H9 (cell line): ENCODE data around the gene RNF157. TPM values are rescaled to one million over a fixed set of nuclear protein-coding genes. Genes with fewer than 3 reads are reported as not detected.

ENCODE experiments used
- DNase-seq: peaks from one replicate; pipeline ENCODE4 v3.0.0-alpha.2; 2017
- H2AFZ ChIP-seq: one replicate; pipeline ENCODE4 v1.6.1; 2013; ENCODE audit warnings: mild to moderate bottlenecking, low read length, control low read depth, moderate library complexity
- H2AK5ac ChIP-seq: 2 replicates; pipeline ENCODE4 v1.6.1; 2013; ENCODE audit warnings: low read length, control low read depth, mixed read lengths; ENCODE audit not compliant: insufficient read length
- H2BK120ac ChIP-seq: one replicate; pipeline ENCODE4 v1.6.1; 2013; ENCODE audit warnings: low read depth, mild to moderate bottlenecking, low read length, control low read depth, inconsistent platforms; ENCODE audit not compliant: poor library complexity, severe bottlenecking
- H2BK12ac ChIP-seq: 2 replicates; pipeline ENCODE4 v1.6.1; 2013; ENCODE audit warnings: low read length, control low read depth, mixed read lengths, low read depth; ENCODE audit not compliant: insufficient read length
- H2BK15ac ChIP-seq: 2 replicates; pipeline ENCODE4 v1.6.1; 2013; ENCODE audit warnings: low read depth, low read length, control low read depth
- H2BK20ac ChIP-seq: one replicate; pipeline ENCODE4 v1.6.1; 2013; ENCODE audit warnings: low read depth, mild to moderate bottlenecking, low read length, control low read depth, inconsistent platforms; ENCODE audit not compliant: poor library complexity, severe bottlenecking
- H2BK5ac ChIP-seq: 2 replicates; pipeline ENCODE4 v1.6.1; 2013; ENCODE audit warnings: low read length, control low read depth, mixed read lengths; ENCODE audit not compliant: insufficient read length
- H3K14ac ChIP-seq: 2 replicates; pipeline ENCODE4 v1.6.1; 2013; ENCODE audit warnings: low read length, control low read depth; ENCODE audit not compliant: insufficient read depth
- H3K18ac ChIP-seq: 2 replicates; pipeline ENCODE4 v1.6.1; 2013; ENCODE audit warnings: low read depth, mild to moderate bottlenecking, mixed read lengths, low read length, control low read depth; ENCODE audit not compliant: insufficient read length
- H3K23ac ChIP-seq: 2 replicates; pipeline ENCODE4 v1.6.1; 2013; ENCODE audit warnings: low read length, control low read depth, mixed read lengths, low read depth; ENCODE audit not compliant: insufficient read length
- H3K23me2 ChIP-seq: 2 replicates; pipeline ENCODE4 v1.6.1; 2013; ENCODE audit warnings: low read depth, mild to moderate bottlenecking, mixed read lengths, low read length, control low read depth; ENCODE audit not compliant: insufficient read length, poor library complexity, severe bottlenecking
- H3K27ac ChIP-seq: 2 replicates; pipeline ENCODE4 v1.5.1; 2013; ENCODE audit warnings: low read length, control low read depth, mixed read lengths, low read depth; ENCODE audit not compliant: insufficient read length
- H3K27me3 ChIP-seq: 2 replicates; pipeline ENCODE4 v1.6.1; 2013; ENCODE audit warnings: low read length, control low read depth, inconsistent platforms; ENCODE audit not compliant: insufficient read depth
- H3K4ac ChIP-seq: 2 replicates; pipeline ENCODE4 v1.6.1; 2013; ENCODE audit warnings: low read depth, mild to moderate bottlenecking, control low read depth, inconsistent platforms, low read length, moderate library complexity
- H3K4me1 ChIP-seq: 2 replicates; pipeline ENCODE4 v1.6.1; 2013; ENCODE audit warnings: low read length, control low read depth, inconsistent platforms; ENCODE audit not compliant: insufficient read depth
- H3K4me2 ChIP-seq: 2 replicates; pipeline ENCODE4 v1.6.1; 2013; ENCODE audit warnings: low read length, control low read depth, mixed read lengths; ENCODE audit not compliant: insufficient read length, insufficient read depth
- H3K56ac ChIP-seq: 2 replicates; pipeline ENCODE4 v1.6.1; 2013; ENCODE audit warnings: low read depth, mild to moderate bottlenecking, mixed read lengths, low read length, control low read depth; ENCODE audit not compliant: insufficient read length
- H3K79me1 ChIP-seq: 2 replicates; pipeline ENCODE4 v1.6.1; 2013; ENCODE audit warnings: low read depth, mild to moderate bottlenecking, moderate library complexity, low read length, control low read depth, inconsistent platforms; ENCODE audit not compliant: insufficient read depth, poor library complexity, severe bottlenecking
- H3K79me2 ChIP-seq: 2 replicates; pipeline ENCODE4 v1.6.1; 2013; ENCODE audit warnings: low read length, control low read depth, inconsistent platforms; ENCODE audit not compliant: insufficient read depth
- H3K9ac ChIP-seq: 2 replicates; pipeline ENCODE4 v1.6.1; 2013; ENCODE audit warnings: low read length, control low read depth, mixed read lengths; ENCODE audit not compliant: insufficient read length; ENCODE audit errors: extremely low read depth
- H3K9me3 ChIP-seq: one replicate; pipeline ENCODE4 v1.6.1; 2013; ENCODE audit warnings: low read depth, low read length, inconsistent platforms; ENCODE audit not compliant: control insufficient read depth
- H3T11ph ChIP-seq: one replicate; pipeline ENCODE4 v1.6.1; 2013; ENCODE audit warnings: mild to moderate bottlenecking, low read length, control low read depth, inconsistent platforms
- H4K20me1 ChIP-seq: one replicate; pipeline ENCODE4 v1.6.1; 2013; ENCODE audit not compliant: control insufficient read depth, insufficient read length, insufficient read depth
- H4K5ac ChIP-seq: 2 replicates; pipeline ENCODE4 v1.6.1; 2013; ENCODE audit warnings: low read depth, mild to moderate bottlenecking, mixed read lengths, low read length, control low read depth; ENCODE audit not compliant: insufficient read length
- H4K8ac ChIP-seq: replicated peaks from 2 replicates; pipeline ENCODE4 v1.6.1; 2013; ENCODE audit warnings: low read length, control low read depth, mixed read lengths, low read depth; ENCODE audit not compliant: insufficient read length
- H4K91ac ChIP-seq: 2 replicates; pipeline ENCODE4 v1.6.1; 2013; ENCODE audit warnings: low read depth, mild to moderate bottlenecking, moderate library complexity, mixed read lengths, low read length, control low read depth; ENCODE audit not compliant: insufficient read length
- H3K27ac Mint-ChIP-seq, 3 experiments: 2 replicates in 2 of 3; 3 replicates in 1 of 3; pipeline ENCODE4 v1.8.0; 2020 to 2021; ENCODE audit warnings: mixed read lengths in 3 of 3, mild to moderate bottlenecking in 1 of 3, moderate library complexity in 1 of 3
- H3K27me3 Mint-ChIP-seq: 2 replicates; pipeline ENCODE4 v1.8.0; 2021; ENCODE audit warnings: low read depth, mild to moderate bottlenecking, moderate library complexity, mixed read lengths
- H3K36me3 Mint-ChIP-seq, 3 experiments: 2 replicates in 2 of 3; 3 replicates in 1 of 3; pipeline ENCODE4 v1.8.0; 2020 to 2021; ENCODE audit warnings: low read depth in 3 of 3, mixed read lengths in 3 of 3; ENCODE audit not compliant: insufficient read depth in 1 of 3
- H3K4me1 Mint-ChIP-seq, 2 experiments: 2 replicates each; pipeline ENCODE4 v1.8.0; 2020; ENCODE audit warnings: mixed read lengths in 2 of 2
- H3K4me3 Mint-ChIP-seq, 2 experiments: 2 replicates in 1 of 2; 3 replicates in 1 of 2; pipeline ENCODE4 v1.8.0; 2020 to 2021; ENCODE audit warnings: mild to moderate bottlenecking in 2 of 2, mixed read lengths in 2 of 2, moderate library complexity in 1 of 2
- H3K9me3 Mint-ChIP-seq, 2 experiments: 2 replicates in 1 of 2; 3 replicates in 1 of 2; pipeline ENCODE4 v1.8.0; 2020; ENCODE audit warnings: mild to moderate bottlenecking in 2 of 2, mixed read lengths in 2 of 2, moderate library complexity in 1 of 2
- WGBS: extraction: QIAGEN DNeasy Blood & Tissue Kit; methylation state at CpG from one replicate; pipeline ENCODE4 v1.1.7; 2013; ENCODE audit warnings: missing lambda C conversion rate, low lambda C conversion rate, mixed read lengths; ENCODE audit not compliant: insufficient read length; ENCODE audit errors: extremely low coverage; 5-methylcytosine and 5-hydroxymethylcytosine counted together
- total RNA-seq: library from RNA; stranded (reverse); gene quantifications from 2 replicates; pipeline ENCODE4 v1.2.1, GENCODE V29; 2021
- TF ChIP-seq, protein P1 (sequence below): fragments of 200-600 bp; sonication (generic); conservative IDR thresholded peaks from 3 replicates; pipeline ENCODE4 v1.8.0; 2021; ENCODE audit warnings: antibody characterized with exemption, mild to moderate bottlenecking

RNF157 gene
- total RNA-seq, 1 experiment from 2014 or later = 9.9 TPM

DNA sequence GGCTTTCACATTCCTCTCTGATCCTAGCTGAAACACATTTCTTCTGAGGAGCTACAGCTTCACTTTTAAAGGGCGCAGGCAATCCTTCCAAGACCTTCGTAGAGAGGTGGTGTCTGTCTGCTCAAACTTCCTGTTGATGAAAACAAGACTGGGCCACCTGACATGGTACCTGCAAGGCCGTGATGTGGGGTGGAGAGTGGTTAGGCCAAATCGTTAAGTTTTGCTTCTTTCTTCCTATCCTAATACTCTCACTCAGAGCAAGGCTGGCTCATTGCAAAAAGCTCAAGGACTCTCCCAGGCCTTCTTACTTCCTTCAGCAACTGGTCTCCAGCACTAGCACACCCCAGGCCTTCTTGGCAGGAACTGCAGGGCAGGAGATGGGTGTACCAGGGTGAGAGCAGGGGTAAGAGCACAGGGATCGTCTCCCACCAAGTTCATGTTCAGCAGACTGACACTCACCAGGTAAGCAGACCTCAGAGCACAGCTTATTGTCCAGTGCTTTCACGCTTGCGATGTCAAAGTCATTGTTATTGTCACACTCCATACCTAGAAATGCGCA lies 88.3 kb downstream of the RNF157 start:
- H3K23ac ChIP-seq = no peak overlapping the region
- no peak overlapping the region for H3K9ac ChIP-seq
- TF ChIP-seq, protein P1, sequence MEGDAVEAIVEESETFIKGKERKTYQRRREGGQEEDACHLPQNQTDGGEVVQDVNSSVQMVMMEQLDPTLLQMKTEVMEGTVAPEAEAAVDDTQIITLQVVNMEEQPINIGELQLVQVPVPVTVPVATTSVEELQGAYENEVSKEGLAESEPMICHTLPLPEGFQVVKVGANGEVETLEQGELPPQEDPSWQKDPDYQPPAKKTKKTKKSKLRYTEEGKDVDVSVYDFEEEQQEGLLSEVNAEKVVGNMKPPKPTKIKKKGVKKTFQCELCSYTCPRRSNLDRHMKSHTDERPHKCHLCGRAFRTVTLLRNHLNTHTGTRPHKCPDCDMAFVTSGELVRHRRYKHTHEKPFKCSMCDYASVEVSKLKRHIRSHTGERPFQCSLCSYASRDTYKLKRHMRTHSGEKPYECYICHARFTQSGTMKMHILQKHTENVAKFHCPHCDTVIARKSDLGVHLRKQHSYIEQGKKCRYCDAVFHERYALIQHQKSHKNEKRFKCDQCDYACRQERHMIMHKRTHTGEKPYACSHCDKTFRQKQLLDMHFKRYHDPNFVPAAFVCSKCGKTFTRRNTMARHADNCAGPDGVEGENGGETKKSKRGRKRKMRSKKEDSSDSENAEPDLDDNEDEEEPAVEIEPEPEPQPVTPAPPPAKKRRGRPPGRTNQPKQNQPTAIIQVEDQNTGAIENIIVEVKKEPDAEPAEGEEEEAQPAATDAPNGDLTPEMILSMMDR = no peak
- no peaks in the 10 kb centered on the region for H4K20me1 ChIP-seq
- H3K4me1 ChIP-seq = peaks cover 2% of the 10 kb centered on the region; the same call in 1 of the 2 replicates
- H2AK5ac ChIP-seq = no peak overlapping the region
- no CpG with 5 or more reads among the region's 8 CpGs for WGBS
- no peak overlapping the region for H4K8ac ChIP-seq
- no peak overlapping the region for H2BK20ac ChIP-seq
- H2AFZ ChIP-seq = no peak overlapping the region
- no peaks in the 10 kb centered on the region; the same call in 1 of the 2 replicates for H3K27me3 Mint-ChIP-seq
- H3K79me1 ChIP-seq = no peaks in the 10 kb centered on the region
- no peaks in the 10 kb centered on the region; a peak in 1 of 7 replicates for H3K36me3 Mint-ChIP-seq
- 0 out of 7 replicates have a peak overlapping the region, but pooled peaks of 1 of the 3 experiments have one; percentile 36 for H3K27ac Mint-ChIP-seq
- no peaks in the 10 kb centered on the region for H3K23me2 ChIP-seq
- no peaks in the 10 kb centered on the region for H3K79me2 ChIP-seq
- H3K4ac ChIP-seq = no peak overlapping the region
- H3K27me3 ChIP-seq = no peaks in the 10 kb centered on the region
- H3K56ac ChIP-seq = no peak overlapping the region
- H2BK15ac ChIP-seq = no peak overlapping the region
- H2BK120ac ChIP-seq = no peak overlapping the region
- H2BK12ac ChIP-seq = no peak overlapping the region
- no peaks in the 10 kb centered on the region for H3K9me3 Mint-ChIP-seq
- no peak overlapping the region for H4K5ac ChIP-seq
- H3K4me1 Mint-ChIP-seq = peaks cover 32 to 34% of the 10 kb centered on the region in 2 experiments
- H2BK5ac ChIP-seq = no peak overlapping the region
- no peak overlapping the region for H3K4me2 ChIP-seq
- no peak overlapping the region for H3T11ph ChIP-seq
- no peaks in the 10 kb centered on the region for H3K9me3 ChIP-seq
- H3K14ac ChIP-seq = no peak overlapping the region
- peak; percentile 27 for DNase-seq
- no peak overlapping the region for H4K91ac ChIP-seq
- no peak overlapping the region for H3K27ac ChIP-seq
- H3K4me3 Mint-ChIP-seq = no peak overlapping the region
- no peak overlapping the region for H3K18ac ChIP-seq
